ENCODE results near the gene CCDC198.

The CCDC198 gene

DNA sequence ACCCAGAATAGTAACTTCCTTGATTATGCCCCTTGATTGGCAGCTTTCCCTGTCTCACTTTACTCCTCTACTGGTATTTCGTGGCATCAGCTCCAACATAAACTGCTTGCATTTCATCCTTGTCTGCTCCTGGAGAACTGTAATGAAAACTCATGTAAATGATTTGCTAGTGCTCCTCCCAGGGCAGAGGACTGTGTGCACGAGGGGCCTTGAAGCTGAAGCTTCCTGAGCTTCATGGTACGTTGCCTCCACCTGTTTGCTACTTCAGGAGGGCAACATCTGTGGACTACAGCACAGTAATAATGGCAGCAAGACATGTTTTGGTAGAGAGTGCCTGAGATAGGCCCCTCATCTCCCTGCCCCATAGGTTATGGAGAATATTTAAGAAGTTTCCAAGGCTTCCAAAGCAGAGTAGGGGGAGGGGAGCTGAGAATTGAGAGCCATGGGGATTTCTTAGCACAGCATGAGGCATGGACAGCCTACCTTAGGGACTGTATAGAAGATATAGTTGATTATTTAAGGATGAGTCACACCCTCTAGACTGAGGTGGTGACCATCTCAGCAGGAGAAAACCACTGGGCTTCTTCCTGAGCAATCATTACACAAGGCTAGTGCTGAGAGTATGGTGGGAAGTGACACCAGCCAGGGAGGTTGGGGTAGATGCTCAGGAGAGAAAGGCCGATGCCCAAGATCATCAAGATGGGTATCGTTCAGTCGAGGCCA is 29.5 kb downstream of the CCDC198 start:
- no peak for DNase-seq (ENCODE audit: low read depth, low spot score)

- no peak for DNase-seq (ENCODE audit: low read depth, low spot score)
Measured at GRCh38 chr14:57462551-57462950, 31.1 kb downstream of the CCDC198 start.

GRCh38 chr14:57461777-57462320 is 31.8 kb downstream of the CCDC198 start:
- no peak for DNase-seq (ENCODE audit: low read depth, low spot score)

DNA sequence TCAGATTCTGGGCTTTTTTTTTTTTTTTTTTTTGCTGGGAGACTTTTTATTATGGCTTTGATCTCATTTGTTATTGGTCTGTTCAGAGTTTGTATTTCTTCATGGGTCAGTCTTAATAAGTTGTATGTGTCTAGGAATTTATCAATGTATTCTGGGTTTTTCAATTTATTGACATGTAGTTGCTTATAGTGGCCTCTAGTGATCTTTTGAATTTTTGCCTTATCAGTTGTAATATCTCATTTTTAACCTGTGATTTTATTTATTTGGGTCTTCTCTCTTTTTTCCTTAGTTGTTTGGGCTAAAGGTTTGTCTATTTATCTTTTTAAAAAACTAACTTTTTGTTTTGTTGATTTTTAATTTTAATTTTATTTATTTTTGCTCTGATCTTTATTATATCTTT is 57.7 kb downstream of the CCDC198 start:
- DNase-seq (ENCODE audit: low read depth, low spot score), result no peak

DNA sequence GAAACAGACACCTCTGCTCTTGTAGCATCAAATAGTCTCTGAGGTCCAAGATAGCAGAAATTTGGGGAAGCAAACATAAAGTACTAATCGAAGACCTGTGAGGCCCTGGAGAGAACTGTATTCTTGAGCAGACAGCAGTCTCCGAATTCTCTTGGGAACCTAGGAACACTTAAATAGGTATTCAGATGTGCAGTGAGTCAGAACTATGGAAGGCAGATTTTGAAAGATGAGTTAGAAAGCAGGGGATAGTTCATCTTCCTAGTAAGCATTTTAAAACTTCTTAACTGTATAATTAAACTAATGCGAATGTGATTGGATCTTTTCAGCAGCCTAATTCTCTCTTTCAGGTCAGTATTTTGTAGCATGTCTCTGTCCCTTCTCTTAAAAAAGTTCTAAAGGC is 72.7 kb downstream of the CCDC198 start:
- DNase-seq (ENCODE audit: low read depth, low spot score), result no peak

GRCh38 chr14:57420033-57420432 is 73.6 kb downstream of the CCDC198 start:
- no peak for DNase-seq (ENCODE audit: low read depth, low spot score)

Measured in smooth muscle cell of the brain vasculature (primary cell).